GM23338 (cell line): Measurements from ENCODE around the gene XXYLT1. TPM values are rescaled to one million over a fixed set of nuclear protein-coding genes. Genes with fewer than 3 reads are reported as not detected.

Experiments used
- ATAC-seq: fragments of 200-7000 bp; cut with Tn5 transposase; 3 replicates; pipeline ENCODE4 v1.9.1; 2020
- DNase-seq: peaks from one replicate; pipeline ENCODE4 v3.0.0-alpha.2; 2015; ENCODE audit warnings: low spot score
- H2AFZ ChIP-seq: fragments of 200-600 bp; sonication (generic); 2 replicates; pipeline ENCODE4 v1.8.0; 2016; ENCODE audit warnings: antibody characterized with exemption, mild to moderate bottlenecking, moderate library complexity
- H3F3A ChIP-seq: fragments of 200-600 bp; sonication (generic); replicated peaks from 2 replicates; pipeline ENCODE4 v1.8.0; 2017; ENCODE audit warnings: antibody characterized with exemption, mixed run types, low read depth
- H3K27ac ChIP-seq: fragments of 200-600 bp; sonication (generic); 2 replicates; pipeline ENCODE4 v1.6.1; 2016; ENCODE audit warnings: low read depth
- H3K27me3 ChIP-seq: fragments of 200-600 bp; sonication (generic); 2 replicates; pipeline ENCODE4 v1.8.0; 2016; ENCODE audit warnings: mild to moderate bottlenecking, mixed run types, moderate library complexity; ENCODE audit not compliant: insufficient read depth
- H3K36me3 ChIP-seq: fragments of 200-600 bp; sonication (generic); 2 replicates; pipeline ENCODE4 v1.8.0; 2016; ENCODE audit warnings: mild to moderate bottlenecking; ENCODE audit not compliant: insufficient read depth
- H3K4me1 ChIP-seq: fragments of 200-600 bp; sonication (generic); 2 replicates; pipeline ENCODE4 v1.8.0; 2016; ENCODE audit warnings: mild to moderate bottlenecking, moderate library complexity; ENCODE audit not compliant: insufficient read depth
- H3K4me2 ChIP-seq: fragments of 200-600 bp; sonication (generic); 2 replicates; pipeline ENCODE4 v1.7.1; 2017; ENCODE audit warnings: mixed run types
- H3K4me3 ChIP-seq: fragments of 200-600 bp; sonication (generic); 2 replicates; pipeline ENCODE4 v1.6.1; 2016; ENCODE audit warnings: mixed run types
- H3K79me2 ChIP-seq: fragments of 200-600 bp; sonication (generic); replicated peaks from 2 replicates; pipeline ENCODE4 v1.8.0; 2017; ENCODE audit warnings: mild to moderate bottlenecking; ENCODE audit not compliant: insufficient read depth
- H3K9me2 ChIP-seq: fragments of 200-600 bp; sonication (generic); 2 replicates; pipeline ENCODE4 v1.8.0; 2017; ENCODE audit not compliant: insufficient read depth
- H4K20me1 ChIP-seq: fragments of 200-600 bp; sonication (generic); replicated peaks from 2 replicates; pipeline ENCODE4 v1.8.0; 2017; ENCODE audit warnings: mild to moderate bottlenecking; ENCODE audit not compliant: insufficient read depth
- H3K27ac Mint-ChIP-seq: 2 replicates; pipeline ENCODE4 v1.8.0; 2020; ENCODE audit warnings: inconsistent platforms, mild to moderate bottlenecking, moderate library complexity, mixed read lengths
- H3K27me3 Mint-ChIP-seq: 3 replicates; pipeline ENCODE4 v1.8.0; 2022; ENCODE audit warnings: low read depth, mild to moderate bottlenecking, moderate library complexity, mixed read lengths, inconsistent platforms; ENCODE audit not compliant: insufficient read depth, poor library complexity
- H3K36me3 Mint-ChIP-seq: 3 replicates; pipeline ENCODE4 v1.8.0; 2021; ENCODE audit warnings: low read depth, mild to moderate bottlenecking, inconsistent platforms, moderate library complexity, mixed read lengths
- H3K4me1 Mint-ChIP-seq: 3 replicates; pipeline ENCODE4 v1.8.0; 2020; ENCODE audit warnings: mild to moderate bottlenecking, inconsistent platforms, mixed read lengths
- H3K4me3 Mint-ChIP-seq: 3 replicates; pipeline ENCODE4 v1.8.0; 2021; ENCODE audit warnings: moderate library complexity, mild to moderate bottlenecking, inconsistent platforms, mixed read lengths
- H3K9me3 Mint-ChIP-seq: 3 replicates; pipeline ENCODE4 v1.8.0; 2020; ENCODE audit warnings: moderate library complexity, mild to moderate bottlenecking, inconsistent platforms, mixed read lengths
- EZH2 ChIP-seq: fragments of 200-600 bp; sonication (generic); IDR thresholded peaks from one replicate; pipeline ENCODE4 v1.8.0; 2017; ENCODE audit warnings: antibody characterized with exemption, mild to moderate bottlenecking, low read depth; ENCODE audit not compliant: unreplicated experiment
- STAT1 ChIP-seq: IDR thresholded peaks from one replicate; pipeline ENCODE4 v1.6.1; 2016; ENCODE audit warnings: antibody characterized with exemption; ENCODE audit not compliant: unreplicated experiment
- ZNF114 ChIP-seq: fragments of 250-450 bp; sonication (Bioruptor Pico); IDR thresholded peaks from 2 replicates; pipeline ENCODE4 v1.5.0; 2020; ENCODE audit warnings: mild to moderate bottlenecking, moderate library complexity
- ZNF331 ChIP-seq: fragments of 250-450 bp; sonication (Bioruptor Pico); IDR thresholded peaks from 2 replicates; pipeline ENCODE4 v1.5.0; 2020; ENCODE audit warnings: low read depth, mild to moderate bottlenecking, moderate library complexity
- polyA plus RNA-seq: library from polyadenylated mRNA; unstranded; fragments of >200 nt; fragmentation: Nextera tagmentation; extraction: Ambion mirVana; gene quantifications from 2 replicates; pipeline ENCODE4 v1.2.1, GENCODE V29; 2016
- total RNA-seq: library from RNA; depleted of rRNA; stranded (reverse); fragments of >200 nt; shearing (Covaris generic); gene quantifications from 2 replicates; pipeline ENCODE4 v1.2.3, GENCODE V29; 2014
- TF ChIP-seq, protein P1 (sequence below), 2 experiments: fragments of 200-600 bp in 1 of 2; sonication (generic) in 1 of 2; conservative IDR thresholded peaks; 2 replicates each; pipeline versions ENCODE4 v1.5.1 to v1.6.1; 2016 to 2017; ENCODE audit warnings: antibody characterized with exemption in 2 of 2, low read depth in 2 of 2, mild to moderate bottlenecking in 2 of 2, moderate library complexity in 1 of 2
- TF ChIP-seq, protein P2 (sequence below): IDR thresholded peaks from 2 replicates; pipeline ENCODE4 v1.6.1; 2016; ENCODE audit warnings: antibody characterized with exemption
- TF ChIP-seq, protein P3 (sequence below): fragments of 250-450 bp; sonication (Bioruptor Pico); IDR thresholded peaks from 2 replicates; pipeline ENCODE4 v1.5.0; 2020; ENCODE audit warnings: mild to moderate bottlenecking, moderate library complexity

The XXYLT1 gene
- total and polyA plus RNA-seq, 2 experiments from 2014 or later = 13.5 to 34.8 TPM

DNA sequence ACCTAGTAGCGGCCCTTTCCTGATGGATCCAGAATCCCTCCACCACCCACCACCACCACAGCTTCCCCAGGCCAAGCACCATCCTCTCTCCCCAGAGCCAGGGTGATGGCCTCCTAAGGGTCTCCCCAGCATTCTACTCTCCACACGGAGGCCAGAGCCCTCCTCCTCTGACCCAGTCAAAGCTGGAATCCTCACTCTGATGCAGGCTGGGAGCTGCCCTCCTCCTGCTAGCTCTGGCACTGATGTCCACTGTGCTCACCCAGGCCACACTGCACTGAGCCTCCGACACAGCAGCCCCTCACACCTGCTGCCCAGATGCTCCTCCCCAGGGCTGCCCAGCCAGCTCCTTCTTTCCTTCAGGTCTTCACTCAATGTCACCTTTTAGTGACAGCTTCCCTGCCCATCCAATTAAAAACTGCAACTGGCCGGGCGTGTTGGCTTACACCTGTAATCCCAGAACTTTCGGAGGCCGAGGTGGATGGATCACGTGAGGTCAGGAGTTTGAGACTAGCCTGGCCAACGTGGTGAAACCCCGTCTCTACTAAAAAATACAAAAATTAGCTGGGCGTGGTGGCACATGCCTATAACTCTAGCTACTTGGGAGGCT lies 21.0 kb downstream of the XXYLT1 start:
- H3K4me1 ChIP-seq = peaks cover 12% of the 10 kb centered on the region
- H4K20me1 ChIP-seq = no peaks in the 10 kb centered on the region; the same call in 1 of the 2 replicates
- H3K27me3 ChIP-seq = no peaks in the 10 kb centered on the region
- peaks cover 49% of the 10 kb centered on the region for H3K4me1 Mint-ChIP-seq
- ATAC-seq (no peak), DNase-seq (no peak)
- no peak overlapping the region for H3K4me3 ChIP-seq
- H3K36me3 Mint-ChIP-seq = peaks cover 29% of the 10 kb centered on the region
- H3K27ac Mint-ChIP-seq = no peak overlapping the region
- no peaks in the 10 kb centered on the region for H3K9me3 Mint-ChIP-seq
- peaks cover 90% of the 10 kb centered on the region for H3K79me2 ChIP-seq
- H3K4me2 ChIP-seq = no peak overlapping the region
- peaks cover 7% of the 10 kb centered on the region for H3K27me3 Mint-ChIP-seq
- H3K27ac ChIP-seq = no peak overlapping the region
- no peaks in the 10 kb centered on the region for H3F3A ChIP-seq
- H2AFZ ChIP-seq = no peak overlapping the region
- TF ChIP-seq, protein P1, sequence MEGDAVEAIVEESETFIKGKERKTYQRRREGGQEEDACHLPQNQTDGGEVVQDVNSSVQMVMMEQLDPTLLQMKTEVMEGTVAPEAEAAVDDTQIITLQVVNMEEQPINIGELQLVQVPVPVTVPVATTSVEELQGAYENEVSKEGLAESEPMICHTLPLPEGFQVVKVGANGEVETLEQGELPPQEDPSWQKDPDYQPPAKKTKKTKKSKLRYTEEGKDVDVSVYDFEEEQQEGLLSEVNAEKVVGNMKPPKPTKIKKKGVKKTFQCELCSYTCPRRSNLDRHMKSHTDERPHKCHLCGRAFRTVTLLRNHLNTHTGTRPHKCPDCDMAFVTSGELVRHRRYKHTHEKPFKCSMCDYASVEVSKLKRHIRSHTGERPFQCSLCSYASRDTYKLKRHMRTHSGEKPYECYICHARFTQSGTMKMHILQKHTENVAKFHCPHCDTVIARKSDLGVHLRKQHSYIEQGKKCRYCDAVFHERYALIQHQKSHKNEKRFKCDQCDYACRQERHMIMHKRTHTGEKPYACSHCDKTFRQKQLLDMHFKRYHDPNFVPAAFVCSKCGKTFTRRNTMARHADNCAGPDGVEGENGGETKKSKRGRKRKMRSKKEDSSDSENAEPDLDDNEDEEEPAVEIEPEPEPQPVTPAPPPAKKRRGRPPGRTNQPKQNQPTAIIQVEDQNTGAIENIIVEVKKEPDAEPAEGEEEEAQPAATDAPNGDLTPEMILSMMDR (conservative IDR thresholded peaks at IDR 0.05; ENCODE audit: low read depth in 2 of 2) = no peak
- no peak for TF ChIP-seq EZH2
- TF ChIP-seq, protein P2, sequence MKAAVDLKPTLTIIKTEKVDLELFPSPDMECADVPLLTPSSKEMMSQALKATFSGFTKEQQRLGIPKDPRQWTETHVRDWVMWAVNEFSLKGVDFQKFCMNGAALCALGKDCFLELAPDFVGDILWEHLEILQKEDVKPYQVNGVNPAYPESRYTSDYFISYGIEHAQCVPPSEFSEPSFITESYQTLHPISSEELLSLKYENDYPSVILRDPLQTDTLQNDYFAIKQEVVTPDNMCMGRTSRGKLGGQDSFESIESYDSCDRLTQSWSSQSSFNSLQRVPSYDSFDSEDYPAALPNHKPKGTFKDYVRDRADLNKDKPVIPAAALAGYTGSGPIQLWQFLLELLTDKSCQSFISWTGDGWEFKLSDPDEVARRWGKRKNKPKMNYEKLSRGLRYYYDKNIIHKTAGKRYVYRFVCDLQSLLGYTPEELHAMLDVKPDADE = no peak
- no peak for TF ChIP-seq ZNF331 (CRISPR knock-in tag)
- TF ChIP-seq ZNF114 (CRISPR knock-in tag) = no peak
- TF ChIP-seq STAT1 = no peak
- no peaks in the 10 kb centered on the region for H3K9me2 ChIP-seq
- H3K4me3 Mint-ChIP-seq = no peak overlapping the region
- no peaks in the 10 kb centered on the region for H3K36me3 ChIP-seq

DNA sequence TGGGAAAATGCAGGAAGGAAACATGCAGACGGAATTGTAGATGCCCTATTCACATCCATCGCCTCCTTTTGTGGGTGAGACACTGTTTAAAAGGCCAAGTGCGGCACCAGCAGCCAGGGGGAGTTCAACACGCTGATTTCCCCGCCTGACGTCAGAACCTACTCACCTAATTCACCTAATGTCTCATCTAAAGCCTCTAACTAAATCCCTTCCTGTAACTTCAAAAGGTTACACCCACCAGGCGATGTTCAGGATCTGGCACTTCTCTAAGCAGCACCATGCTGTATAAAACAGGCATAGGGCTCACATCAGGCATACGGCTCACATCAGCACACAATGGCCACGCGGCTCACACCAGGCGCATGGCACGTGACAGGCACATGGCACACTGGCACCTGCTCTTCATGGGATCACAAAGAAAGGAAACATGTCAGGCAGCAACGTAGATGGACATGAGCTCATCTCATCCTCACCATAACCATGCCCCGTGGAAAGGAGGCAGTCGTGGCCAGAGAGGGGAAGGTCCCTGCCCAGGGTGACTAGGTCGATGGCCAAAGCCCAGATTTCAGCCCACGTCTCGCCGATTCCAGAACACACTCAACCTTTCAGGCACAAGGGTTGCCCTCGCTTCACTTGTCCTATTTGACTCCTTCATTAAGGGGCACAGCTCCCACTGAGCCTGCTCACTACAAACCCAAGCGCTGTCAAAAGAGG lies 21.7 kb downstream of the XXYLT1 start:
- Mint-ChIP-seq H3K27me3 (peaks cover 7% of the 10 kb centered on the region), H3K27ac (peak overlapping the region; percentile 64; the same call in 1 of the 2 replicates), H3K36me3 (peaks cover 29% of the 10 kb centered on the region), H3K4me1 (peaks cover 41% of the 10 kb centered on the region), H3K4me3 (no peak overlapping the region), H3K9me3 (no peaks in the 10 kb centered on the region)
- TF ChIP-seq, protein P1 (conservative IDR thresholded peaks at IDR 0.05; ENCODE audit: low read depth in 2 of 2) = peak in 1 of 2 experiments; percentile 22; a peak in 1 of 4 replicates
- TF ChIP-seq, protein P3, sequence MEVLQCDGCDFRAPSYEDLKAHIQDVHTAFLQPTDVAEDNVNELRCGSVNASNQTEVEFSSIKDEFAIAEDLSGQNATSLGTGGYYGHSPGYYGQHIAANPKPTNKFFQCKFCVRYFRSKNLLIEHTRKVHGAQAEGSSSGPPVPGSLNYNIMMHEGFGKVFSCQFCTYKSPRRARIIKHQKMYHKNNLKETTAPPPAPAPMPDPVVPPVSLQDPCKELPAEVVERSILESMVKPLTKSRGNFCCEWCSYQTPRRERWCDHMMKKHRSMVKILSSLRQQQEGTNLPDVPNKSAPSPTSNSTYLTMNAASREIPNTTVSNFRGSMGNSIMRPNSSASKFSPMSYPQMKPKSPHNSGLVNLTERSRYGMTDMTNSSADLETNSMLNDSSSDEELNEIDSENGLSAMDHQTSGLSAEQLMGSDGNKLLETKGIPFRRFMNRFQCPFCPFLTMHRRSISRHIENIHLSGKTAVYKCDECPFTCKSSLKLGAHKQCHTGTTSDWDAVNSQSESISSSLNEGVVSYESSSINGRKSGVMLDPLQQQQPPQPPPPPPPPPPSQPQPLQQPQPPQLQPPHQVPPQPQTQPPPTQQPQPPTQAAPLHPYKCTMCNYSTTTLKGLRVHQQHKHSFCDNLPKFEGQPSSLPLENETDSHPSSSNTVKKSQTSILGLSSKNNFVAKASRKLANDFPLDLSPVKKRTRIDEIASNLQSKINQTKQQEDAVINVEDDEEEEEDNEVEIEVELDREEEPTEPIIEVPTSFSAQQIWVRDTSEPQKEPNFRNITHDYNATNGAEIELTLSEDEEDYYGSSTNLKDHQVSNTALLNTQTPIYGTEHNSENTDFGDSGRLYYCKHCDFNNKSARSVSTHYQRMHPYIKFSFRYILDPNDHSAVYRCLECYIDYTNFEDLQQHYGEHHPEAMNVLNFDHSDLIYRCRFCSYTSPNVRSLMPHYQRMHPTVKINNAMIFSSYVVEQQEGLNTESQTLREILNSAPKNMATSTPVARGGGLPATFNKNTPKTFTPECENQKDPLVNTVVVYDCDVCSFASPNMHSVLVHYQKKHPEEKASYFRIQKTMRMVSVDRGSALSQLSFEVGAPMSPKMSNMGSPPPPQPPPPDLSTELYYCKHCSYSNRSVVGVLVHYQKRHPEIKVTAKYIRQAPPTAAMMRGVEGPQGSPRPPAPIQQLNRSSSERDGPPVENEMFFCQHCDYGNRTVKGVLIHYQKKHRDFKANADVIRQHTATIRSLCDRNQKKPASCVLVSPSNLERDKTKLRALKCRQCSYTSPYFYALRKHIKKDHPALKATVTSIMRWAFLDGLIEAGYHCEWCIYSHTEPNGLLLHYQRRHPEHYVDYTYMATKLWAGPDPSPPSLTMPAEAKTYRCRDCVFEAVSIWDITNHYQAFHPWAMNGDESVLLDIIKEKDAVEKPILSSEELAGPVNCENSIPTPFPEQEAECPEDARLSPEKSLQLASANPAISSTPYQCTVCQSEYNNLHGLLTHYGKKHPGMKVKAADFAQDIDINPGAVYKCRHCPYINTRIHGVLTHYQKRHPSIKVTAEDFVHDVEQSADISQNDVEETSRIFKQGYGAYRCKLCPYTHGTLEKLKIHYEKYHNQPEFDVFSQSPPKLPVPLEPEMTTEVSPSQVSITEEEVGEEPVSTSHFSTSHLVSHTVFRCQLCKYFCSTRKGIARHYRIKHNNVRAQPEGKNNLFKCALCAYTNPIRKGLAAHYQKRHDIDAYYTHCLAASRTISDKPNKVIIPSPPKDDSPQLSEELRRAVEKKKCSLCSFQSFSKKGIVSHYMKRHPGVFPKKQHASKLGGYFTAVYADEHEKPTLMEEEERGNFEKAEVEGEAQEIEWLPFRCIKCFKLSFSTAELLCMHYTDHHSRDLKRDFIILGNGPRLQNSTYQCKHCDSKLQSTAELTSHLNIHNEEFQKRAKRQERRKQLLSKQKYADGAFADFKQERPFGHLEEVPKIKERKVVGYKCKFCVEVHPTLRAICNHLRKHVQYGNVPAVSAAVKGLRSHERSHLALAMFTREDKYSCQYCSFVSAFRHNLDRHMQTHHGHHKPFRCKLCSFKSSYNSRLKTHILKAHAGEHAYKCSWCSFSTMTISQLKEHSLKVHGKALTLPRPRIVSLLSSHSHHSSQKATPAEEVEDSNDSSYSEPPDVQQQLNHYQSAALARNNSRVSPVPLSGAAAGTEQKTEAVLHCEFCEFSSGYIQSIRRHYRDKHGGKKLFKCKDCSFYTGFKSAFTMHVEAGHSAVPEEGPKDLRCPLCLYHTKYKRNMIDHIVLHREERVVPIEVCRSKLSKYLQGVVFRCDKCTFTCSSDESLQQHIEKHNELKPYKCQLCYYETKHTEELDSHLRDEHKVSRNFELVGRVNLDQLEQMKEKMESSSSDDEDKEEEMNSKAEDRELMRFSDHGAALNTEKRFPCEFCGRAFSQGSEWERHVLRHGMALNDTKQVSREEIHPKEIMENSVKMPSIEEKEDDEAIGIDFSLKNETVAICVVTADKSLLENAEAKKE (CRISPR knock-in tag) = no peak
- Histone ChIP-seq H3K27me3 (no peaks in the 10 kb centered on the region), H3K9me2 (no peaks in the 10 kb centered on the region), H3K79me2 (peaks cover 85% of the 10 kb centered on the region), H3K4me2 (no peak overlapping the region), H3K36me3 (no peaks in the 10 kb centered on the region), H3K27ac (no peak overlapping the region; the same call in 1 of the 2 replicates), H4K20me1 (no peaks in the 10 kb centered on the region; the same call in 1 of the 2 replicates), H3K4me3 (no peak overlapping the region), H2AFZ (no peak overlapping the region), H3K4me1 (peaks cover 12% of the 10 kb centered on the region), H3F3A (no peaks in the 10 kb centered on the region)
- ATAC-seq (no peak), DNase-seq (no peak)
